Epithelial cell of proximal tubule (primary cell): Measurements from ENCODE around the gene PRKAR1B. TPM values are rescaled to one million over a fixed set of nuclear protein-coding genes. Genes with fewer than 3 reads are reported as not detected.

Experiments
- DNase-seq: peaks from one replicate; pipeline ENCODE4 v3.0.0-alpha.2; 2011; ENCODE audit warnings: low read depth
- H3K4me3 ChIP-seq: 2 replicates; pipeline ENCODE4 v1.5.1; 2011; ENCODE audit warnings: low read depth, mild to moderate bottlenecking, low read length
- CTCF ChIP-seq: conservative IDR thresholded peaks from 2 replicates; pipeline ENCODE4 v1.5.1; 2012; ENCODE audit warnings: low read depth, mild to moderate bottlenecking, low read length
- total RNA-seq: library from RNA; depleted of rRNA; stranded (reverse); fragments of >200 nt; gene quantifications from 2 replicates; pipeline ENCODE4 v1.2.3, GENCODE V29; 2015

The PRKAR1B gene
- total RNA-seq, 1 donor from 2014 or later = 12.2 TPM

- TF ChIP-seq CTCF = no peak
- no peak for DNase-seq
- H3K4me3 ChIP-seq = peak overlapping the region; percentile 23
Observed at GRCh38 chr7:712381-713138, 14.5 kb downstream of the PRKAR1B start.

- H3K4me3 ChIP-seq = peak overlapping the region; percentile 23
Observed at GRCh38 chr7:711922-712380, 15.1 kb downstream of the PRKAR1B start.

GRCh38 chr7:711093-711921 is 15.8 kb downstream of the PRKAR1B start:
- no peak for TF ChIP-seq CTCF
- no peak for DNase-seq
- no peak overlapping the region for H3K4me3 ChIP-seq

More at GRCh38 chr7:711922-712380, 15.1 kb downstream of the PRKAR1B start:
- no peak for TF ChIP-seq CTCF
- DNase-seq = no peak

GRCh38 chr7:710161-710560 is 16.9 kb downstream of the PRKAR1B start:
- DNase-seq = no peak
- H3K4me3 ChIP-seq = no peak overlapping the region
- no peak for TF ChIP-seq CTCF

- TF ChIP-seq CTCF = no peak
Observed at GRCh38 chr7:707296-708000, 19.6 kb downstream of the PRKAR1B start.

GRCh38 chr7:706721-707120 is 20.4 kb downstream of the PRKAR1B start:
- no peak overlapping the region for H3K4me3 ChIP-seq
- no peak for TF ChIP-seq CTCF
- no peak for DNase-seq

More at GRCh38 chr7:707296-708000, 19.6 kb downstream of the PRKAR1B start:
- H3K4me3 ChIP-seq = no peak overlapping the region
- DNase-seq = no peak
